G401 (cell line): ENCODE results near the gene ARHGEF3. TPM values are rescaled to one million over a fixed set of nuclear protein-coding genes. Genes with fewer than 3 reads are reported as not detected.
"Not testable (repeated sequence)": the region's sequence is repeated elsewhere in the genome, so short reads cannot be mapped to it uniquely, and the experiment has no call there.

Experiments used
- DNase-seq: peaks from one replicate; pipeline ENCODE4 v3.0.0-alpha.2; 2015; ENCODE audit warnings: low spot score
- in situ Hi-C: cut with HindIII; loops from 2 replicates; pipeline ENCODE4 v1.10.0; 2016; ENCODE audit warnings: low sequenced_read_pairs, mixed read lengths
- total RNA-seq: library from RNA; depleted of rRNA; stranded (reverse); fragments of >200 nt; shearing (Covaris generic); gene quantifications from 2 replicates; pipeline ENCODE4 v1.2.3, GENCODE V29; 2014

Gene ARHGEF3
- total RNA-seq, 1 experiment from 2014 or later, result 13.8 TPM

DNA sequence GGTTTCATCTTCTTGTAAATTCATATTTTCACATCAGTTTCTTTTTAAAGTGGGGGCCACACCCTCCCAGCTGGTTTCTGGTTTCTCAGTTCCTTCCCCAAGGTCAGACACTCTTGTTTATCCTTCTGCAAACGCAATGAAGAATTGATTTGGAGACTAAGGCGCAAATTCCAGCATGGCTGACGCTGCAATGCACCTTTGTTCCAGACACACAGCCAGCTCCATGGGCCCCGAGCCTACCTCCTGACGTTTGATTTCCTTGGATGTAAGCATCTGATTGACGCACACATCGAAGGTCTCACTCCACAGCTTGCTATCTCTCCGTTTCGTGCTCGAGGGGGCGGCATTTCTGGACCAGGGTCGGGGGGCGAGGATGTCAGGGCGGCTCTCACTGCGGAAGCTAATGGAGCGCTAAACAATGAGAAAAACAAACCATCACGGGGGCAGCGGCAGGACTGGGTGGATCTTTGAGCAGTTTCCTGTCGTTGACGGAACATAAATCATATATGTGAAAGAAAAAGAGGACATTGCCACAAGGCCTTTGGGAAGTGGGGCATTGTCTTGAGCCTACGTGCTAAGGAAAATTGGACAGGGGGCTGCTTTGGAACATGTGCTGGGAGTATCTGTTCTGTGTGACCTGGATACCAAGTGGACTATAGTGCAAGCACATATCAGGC is 46.9 kb downstream of the ARHGEF3 start:
- in situ Hi-C loops, result no loop called here
- DNase-seq, result no peak

DNA sequence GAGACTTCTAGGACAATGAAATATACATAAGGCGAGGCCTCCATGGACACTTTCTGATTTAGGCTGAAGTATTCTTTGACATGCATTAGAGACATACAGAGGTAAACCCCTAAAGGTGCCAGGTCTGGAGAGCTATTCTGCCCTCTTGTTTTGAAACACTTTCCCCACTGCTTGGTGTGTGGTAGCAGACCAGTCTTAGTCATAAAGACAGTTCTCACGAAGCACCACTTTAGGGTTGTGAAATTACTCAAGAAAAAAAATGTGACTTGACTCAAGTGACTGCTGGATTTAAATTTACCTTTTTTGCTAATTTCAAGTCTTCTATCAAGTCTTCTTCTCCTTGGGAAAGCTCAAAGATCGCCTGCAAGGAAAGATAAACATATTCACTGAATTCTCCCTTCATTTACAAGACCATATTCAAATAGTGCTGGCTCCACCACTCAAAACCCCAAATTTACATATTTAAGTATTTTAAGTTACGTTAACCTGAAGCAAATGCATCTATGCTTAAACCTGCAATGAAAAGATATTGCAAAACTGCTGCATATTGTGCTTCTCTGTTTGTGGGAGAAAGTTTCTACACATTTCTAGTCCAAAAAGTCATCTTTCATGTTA is 48.4 kb downstream of the ARHGEF3 start:
- no peak for DNase-seq
- in situ Hi-C loops, result no loop called here

DNA sequence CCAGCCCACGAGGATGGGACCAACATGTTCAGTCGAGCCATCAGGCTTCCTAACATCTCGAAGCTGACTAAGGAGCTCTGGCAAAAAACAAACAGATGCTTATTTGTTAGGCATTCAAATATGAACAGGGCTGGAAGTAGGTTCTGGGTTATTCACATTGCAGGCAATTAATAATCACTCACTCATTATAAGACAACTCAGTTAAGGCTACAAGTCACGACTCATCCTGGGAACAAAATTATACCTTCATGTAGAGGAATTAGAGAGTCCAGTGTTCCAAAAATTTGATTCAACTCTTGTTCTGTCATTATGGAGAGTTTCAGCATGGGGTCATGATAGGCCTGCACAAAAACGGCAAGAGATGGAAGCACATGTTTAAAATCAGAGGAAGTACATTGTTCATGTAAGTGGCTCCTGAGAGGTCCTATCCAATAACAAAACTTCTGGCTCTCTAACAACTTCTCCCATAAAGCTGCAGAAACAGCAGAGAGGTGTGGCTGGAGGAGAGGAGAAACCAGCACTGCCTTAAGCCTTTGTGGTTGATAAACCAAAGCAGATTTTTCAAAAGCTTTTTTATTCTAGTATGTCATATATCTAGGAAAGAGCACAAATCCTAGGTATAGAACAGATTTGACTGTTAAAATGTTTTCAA is 50.6 kb downstream of the ARHGEF3 start:
- DNase-seq, result no peak
- in situ Hi-C loops, result no loop called here

DNA sequence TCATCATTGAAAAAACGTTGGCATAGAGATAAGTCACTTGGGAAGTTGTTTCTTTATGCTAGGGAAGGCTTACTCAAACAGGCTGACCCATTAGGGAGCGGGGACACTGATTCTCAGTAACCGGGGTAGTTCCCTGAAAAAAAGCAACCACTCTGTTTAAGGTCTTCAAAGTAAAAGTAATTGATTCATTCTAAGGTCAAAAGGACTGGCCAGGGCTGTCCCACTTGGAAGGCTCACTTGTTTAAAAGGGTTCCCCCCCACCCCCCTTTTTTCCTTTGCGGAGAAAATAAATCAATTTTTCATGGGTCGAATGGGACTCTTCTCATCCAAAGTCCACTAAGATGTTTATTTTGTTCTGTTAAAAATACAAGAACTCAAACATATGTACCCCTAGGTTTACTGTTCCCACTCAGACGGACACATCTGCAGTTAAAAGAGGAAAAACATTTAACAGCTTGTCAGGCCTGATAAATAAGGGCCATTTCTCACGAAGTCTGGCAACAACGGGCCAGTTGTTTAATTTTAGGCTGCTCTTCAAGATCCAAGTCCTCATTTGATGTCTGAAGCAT is 53.0 kb downstream of the ARHGEF3 start:
- no peak for DNase-seq
- in situ Hi-C loops, result no loop called here

DNA sequence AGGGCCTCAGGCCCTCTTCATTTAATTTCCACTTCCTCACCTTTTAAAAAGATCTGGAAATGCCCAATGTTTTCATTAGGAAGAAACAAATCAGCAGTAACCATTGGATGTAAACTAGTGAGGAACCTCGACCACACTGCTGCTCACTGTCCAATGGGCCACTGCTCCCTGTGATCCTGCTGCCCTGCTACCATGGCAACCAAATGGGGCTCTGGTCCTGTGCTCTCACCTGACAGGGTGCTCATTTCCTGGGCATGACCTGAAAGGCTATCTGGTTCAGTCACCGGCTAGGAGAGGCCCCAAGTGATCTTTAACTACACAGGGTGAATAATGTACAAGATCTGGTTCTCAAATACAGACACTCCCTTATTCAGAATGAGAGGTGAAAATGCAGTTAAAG is 54.6 kb downstream of the ARHGEF3 start:
- peak; percentile 41 for DNase-seq
- in situ Hi-C loops, result no loop called here

DNA sequence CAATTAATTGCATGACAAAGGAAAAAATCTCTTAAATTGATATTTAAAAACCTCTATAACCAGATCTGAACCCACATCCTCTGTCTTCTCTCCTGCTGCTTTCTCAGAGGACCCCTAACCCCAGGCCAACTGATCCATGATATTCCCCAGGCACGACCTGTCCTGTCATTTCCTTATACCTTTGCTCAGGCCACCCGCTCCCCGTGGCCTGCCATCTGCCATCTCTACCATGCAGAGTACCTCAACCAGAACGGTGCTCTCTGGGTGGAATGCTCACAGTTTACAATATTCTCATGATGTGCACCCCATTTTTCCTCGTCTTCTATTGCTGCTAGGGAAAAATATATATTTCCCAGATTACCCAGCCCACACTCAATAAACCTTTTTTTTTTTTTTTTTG is 57.7 kb downstream of the ARHGEF3 start:
- DNase-seq, result peak; percentile 69
- in situ Hi-C loops, result no loop called here

DNA sequence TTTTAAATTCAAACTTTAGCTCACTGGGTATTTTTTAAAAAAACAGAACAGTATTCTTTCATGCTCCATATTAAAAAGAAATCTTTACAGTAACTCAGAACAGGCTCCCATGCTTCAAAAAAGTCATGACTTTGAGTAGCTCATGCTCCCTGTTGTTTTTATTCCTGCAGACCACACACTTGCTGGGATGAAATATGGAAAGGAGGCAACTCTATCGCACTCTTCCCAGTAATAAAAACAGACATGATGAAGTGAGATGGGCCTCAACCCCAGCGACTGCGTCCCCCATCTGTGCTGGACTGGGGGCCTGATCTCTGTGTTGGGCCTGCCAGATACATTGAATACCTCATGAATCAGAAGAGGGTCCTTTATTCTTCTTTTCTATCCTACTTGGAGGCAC is 58.9 kb downstream of the ARHGEF3 start:
- DNase-seq, result no peak
- in situ Hi-C loops, result no loop called here

DNA sequence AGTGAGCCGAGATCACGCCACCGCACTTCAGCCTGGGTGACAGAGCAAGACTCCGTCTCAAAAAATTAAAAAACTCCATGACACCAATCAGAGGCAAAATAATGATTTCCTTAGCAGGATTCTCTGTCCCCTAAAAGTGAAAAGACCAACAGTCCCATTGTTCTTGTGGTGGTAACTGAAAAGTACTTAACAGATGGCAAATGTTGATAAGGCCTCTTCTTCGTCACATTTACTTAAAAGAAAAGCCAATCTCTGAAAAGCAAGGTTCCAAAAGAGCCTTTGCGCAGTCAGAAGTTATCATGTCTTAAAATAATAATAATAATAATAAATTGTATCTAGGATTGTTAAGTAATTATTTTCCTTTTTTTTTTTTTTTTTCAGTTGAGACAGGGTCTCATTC is 62.7 kb downstream of the ARHGEF3 start:
- DNase-seq, result no peak
- in situ Hi-C loops, result no loop called here

DNA sequence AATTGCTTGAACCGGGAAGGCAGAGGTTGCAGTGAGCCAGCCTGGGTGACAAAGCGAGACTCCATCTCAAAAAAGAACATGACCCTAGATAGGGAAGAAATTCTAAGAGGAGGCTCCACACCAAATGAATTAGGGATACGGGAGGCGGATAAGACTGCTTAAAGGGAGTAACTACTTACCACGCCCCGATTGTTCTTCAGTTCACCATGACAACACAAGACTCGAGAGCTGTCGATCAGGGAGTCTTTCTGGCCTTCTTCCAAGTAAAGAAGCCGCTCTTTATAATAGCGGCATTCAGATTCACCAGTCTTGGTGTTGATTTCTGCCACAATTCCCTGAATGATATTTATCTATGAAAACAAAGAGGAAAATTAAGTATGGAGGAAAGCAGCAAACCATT is 64.7 kb downstream of the ARHGEF3 start:
- in situ Hi-C loops, result no loop called here
- DNase-seq, result no peak

DNA sequence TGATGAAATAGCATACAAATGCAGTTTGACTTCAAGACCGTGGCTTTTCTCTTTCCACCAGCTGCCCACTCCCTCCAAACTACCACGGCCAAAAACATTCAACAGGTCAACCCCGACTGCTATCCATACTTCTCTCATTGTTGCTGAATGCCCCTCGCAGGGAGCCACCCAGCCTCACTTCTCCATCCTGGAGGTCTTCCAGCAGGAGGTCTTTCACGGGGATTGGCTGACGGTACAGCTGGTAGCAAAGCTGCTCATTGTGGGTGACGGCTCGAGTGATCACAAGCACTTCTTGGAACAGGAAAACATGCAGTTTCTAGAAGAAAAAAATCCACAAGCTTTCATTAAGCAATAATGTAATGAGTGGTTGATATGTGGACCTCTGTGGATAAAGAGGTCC is 69.6 kb downstream of the ARHGEF3 start:
- no peak for DNase-seq
- in situ Hi-C loops, result no loop called here

DNA sequence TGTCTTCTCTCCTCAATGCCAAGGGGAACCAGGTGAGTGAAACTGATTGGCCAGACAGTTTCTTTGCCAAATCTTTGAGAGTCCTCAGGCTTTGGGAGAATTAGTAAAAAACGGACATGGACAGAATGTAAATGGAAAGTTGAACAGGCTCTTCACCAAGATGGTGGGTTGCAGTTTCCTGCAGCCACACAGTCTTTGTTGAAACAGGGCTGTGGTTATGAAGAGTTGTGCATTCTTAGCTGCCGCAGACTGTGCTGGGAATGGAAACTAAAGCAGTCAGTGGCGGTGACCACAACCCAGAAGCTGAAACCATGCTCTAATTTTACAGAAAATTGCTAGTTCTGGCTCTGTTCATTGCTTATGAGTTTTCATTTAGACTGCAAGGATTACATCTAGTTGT is 76.6 kb downstream of the ARHGEF3 start:
- DNase-seq, result no peak
- in situ Hi-C loops, result no loop called here

DNA sequence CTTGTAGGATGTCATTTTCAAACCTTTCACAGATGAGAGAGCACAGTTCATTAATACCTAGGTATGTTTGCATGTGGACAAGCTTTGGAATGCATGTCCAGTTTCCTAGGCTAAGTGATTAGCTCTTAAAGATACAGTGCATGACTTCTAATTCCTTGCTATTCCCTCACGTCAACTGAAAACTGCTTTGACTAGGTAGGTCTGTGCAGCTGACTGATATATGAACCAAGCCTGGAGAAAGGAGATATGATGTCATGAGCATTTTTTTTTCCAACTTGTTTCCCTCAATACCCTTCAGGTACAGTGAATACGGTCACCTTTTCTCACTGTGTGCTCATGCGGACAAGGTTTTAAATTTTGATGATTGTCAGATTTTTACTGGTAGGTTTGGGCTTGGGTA is 77.1 kb downstream of the ARHGEF3 start:
- in situ Hi-C loops, result no loop called here
- DNase-seq, result no peak

DNA sequence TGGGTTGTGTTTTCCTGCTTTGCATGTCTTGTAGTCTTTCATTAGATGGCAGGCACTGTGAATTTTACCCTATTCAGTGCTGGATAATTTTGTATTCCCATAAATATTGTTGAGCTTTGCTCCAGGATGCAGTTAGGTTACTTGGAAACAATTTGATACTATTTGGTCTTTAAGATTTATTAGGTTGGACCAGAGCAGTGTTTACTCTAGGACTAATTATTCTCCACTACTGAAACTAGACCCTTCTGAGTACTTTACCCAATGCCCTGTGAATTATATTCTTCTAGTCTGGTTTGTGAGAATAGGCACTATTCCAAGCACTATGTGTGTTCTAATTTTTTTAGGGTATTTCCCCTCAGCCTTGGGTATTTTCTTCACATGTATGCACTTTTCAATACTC is 80.9 kb downstream of the ARHGEF3 start:
- no peak for DNase-seq
- in situ Hi-C loops, result no loop called here

DNA sequence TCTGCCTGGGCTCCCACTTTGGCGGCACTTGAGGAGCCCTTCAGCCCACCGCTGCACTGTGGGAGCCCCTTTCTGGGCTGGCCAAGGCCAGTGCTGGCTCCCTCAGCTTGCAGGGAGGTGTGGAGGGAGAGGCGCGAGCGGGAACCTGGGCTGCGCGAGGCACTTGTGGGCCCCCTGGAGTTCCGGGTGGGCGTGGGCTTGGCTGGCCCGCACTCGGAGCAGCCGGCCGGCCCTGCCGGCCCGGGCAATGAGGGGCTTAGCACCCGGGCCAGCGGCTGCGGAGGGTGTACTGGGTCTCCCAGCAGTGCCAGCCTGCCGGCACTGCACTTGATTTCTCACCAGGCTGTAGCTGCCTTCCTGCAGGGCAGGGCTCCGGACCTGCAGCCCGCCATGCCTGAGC is 82.9 kb downstream of the ARHGEF3 start:
- DNase-seq, in situ Hi-C loops: not testable (repeated sequence)

DNA sequence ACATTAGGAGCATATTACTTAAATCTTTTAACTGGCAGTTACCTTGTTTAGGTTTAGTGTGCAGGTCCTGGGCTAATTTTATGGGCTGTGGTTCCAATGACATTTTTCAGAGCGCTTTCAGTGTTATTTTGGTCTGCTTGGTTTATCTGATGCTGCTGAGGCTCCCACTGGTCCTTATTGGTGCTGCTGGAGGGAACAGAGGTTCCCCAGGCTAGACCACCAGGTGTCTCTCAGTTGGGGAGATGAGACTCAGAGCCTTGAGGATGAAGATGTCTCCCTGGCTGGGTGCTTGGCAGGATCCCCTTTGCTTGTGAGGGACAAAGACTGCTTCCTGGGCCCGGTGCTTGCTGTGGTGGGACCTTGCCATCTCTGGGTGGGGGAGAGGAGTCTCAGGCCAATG is 90.4 kb downstream of the ARHGEF3 start:
- DNase-seq, result no peak
- in situ Hi-C loops, result no loop called here

DNA sequence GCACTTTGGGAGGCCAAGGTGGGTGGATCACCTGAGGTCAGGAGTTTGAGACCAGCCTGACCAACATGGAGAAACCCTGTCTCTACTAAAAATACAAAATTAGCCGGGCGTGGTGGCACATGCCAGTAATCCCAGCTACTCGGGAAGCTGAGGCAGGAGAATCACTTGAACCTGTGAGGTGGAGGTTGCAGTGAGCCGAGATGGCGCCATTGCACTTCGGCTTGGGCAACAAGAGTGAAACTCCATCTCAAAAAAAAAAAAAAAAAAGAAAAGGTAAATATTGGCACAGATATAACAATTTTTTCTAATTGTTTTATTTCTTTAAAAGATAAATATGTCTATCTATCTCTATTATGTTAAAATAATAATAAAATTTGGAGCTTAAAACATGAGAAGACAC is 94.3 kb downstream of the ARHGEF3 start:
- in situ Hi-C loops, DNase-seq: not testable (repeated sequence)

DNA sequence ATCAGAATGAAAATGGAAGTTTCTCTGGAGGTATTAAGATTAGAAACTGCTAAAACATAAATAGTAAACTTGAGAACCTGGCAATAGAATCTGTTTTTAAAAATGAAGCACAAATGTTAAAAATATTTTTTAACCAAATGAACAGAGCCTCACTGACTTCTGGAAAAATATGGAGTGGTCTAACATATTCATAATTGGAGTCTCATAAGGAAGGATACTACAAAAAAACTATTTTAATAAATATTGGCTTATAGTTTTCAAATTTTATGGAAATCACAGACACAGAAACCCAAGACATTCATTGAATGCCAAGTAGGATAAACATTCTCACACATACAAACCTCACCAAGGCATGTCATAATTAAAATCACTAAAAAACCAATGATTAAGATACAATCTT is 95.1 kb downstream of the ARHGEF3 start:
- in situ Hi-C loops, result no loop called here
- no peak for DNase-seq

DNA sequence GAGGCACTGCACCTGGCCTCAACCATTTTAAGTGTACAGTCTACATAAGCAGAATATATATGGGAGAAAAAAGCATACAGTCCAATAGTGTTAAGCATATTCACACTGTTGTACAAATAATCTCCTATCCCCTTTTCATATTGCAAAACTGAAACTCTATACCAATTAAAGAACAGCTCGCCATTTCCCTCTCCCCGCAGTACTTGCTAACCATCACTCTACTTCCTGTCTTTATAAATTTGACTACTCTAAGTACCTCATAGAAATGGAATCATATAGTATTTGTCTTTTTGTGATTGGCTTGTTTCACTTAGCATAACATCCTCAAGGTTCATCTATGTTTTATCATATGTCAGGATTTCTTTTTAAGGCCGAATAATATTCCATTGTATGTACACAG is 97.0 kb downstream of the ARHGEF3 start:
- in situ Hi-C loops, result no loop called here

DNA sequence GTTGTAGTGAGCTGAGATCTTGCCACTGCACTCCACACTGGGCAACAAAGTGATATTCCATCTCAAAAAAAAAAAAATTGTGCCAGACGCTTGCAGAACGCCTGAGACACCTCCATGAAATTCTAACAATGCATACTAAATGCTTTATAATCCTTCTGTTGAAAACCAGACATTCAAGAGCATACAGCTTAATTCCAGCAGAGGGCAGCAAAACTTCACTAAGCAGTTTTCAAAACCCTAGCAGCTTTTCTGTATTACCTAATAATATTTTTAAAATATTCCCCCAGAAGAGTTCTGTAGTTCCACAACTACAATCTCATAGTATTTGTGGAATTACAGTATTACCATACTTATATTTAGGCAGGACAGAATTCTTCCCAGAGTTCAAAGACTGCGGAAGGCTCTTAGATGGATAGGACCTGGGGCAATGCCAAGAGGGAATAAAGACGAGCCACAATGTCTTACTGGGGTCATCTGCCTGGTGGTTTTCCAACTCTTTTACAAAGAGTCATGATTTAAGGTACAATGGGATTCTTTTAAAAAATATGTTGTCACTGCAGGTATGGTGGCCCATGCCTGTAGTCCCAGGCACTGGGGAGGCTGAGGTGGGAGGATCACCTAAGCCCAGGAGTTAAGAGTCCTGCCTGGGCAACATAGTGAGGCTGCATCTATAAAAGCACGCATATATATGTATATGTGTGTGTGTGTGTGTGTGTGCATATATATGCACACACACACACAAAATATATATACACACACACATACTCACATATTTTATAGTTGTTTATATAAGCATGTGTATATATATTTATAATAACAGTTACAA is 99.0 kb downstream of the ARHGEF3 start:
- DNase-seq, result peak; percentile 89
- in situ Hi-C loops, result no loop called here

More for the DNA sequence above, 97.0 kb downstream of the ARHGEF3 start:
- DNase-seq, result no peak

DNA sequence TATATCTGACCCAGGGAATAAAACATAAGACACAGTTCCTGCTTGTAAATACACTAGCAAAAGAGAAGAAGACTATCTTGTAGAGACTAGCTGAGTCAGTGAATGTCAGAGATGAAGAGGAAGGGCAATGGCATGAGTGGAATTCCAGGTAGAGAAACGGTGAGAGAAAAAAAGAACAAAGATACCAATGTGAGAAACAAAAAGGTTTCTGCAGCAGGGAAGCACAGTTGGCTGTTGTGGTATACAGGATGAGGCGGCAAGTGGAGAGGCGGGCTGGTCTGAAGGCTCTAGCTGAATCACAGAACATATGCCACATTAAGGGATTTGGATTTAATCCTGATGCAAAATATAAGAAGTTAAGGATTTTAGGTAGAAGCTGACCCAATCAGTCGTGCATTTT is 101.6 kb downstream of the ARHGEF3 start:
- in situ Hi-C loops, result no loop called here
- no peak for DNase-seq
